Measurements from ENCODE around the gene GPHB5. TPM values are rescaled to one million over a fixed set of nuclear protein-coding genes. Genes with fewer than 3 reads are reported as not detected.

Gene GPHB5
- total and polyA plus RNA-seq, 4 donors, result not detected

DNA sequence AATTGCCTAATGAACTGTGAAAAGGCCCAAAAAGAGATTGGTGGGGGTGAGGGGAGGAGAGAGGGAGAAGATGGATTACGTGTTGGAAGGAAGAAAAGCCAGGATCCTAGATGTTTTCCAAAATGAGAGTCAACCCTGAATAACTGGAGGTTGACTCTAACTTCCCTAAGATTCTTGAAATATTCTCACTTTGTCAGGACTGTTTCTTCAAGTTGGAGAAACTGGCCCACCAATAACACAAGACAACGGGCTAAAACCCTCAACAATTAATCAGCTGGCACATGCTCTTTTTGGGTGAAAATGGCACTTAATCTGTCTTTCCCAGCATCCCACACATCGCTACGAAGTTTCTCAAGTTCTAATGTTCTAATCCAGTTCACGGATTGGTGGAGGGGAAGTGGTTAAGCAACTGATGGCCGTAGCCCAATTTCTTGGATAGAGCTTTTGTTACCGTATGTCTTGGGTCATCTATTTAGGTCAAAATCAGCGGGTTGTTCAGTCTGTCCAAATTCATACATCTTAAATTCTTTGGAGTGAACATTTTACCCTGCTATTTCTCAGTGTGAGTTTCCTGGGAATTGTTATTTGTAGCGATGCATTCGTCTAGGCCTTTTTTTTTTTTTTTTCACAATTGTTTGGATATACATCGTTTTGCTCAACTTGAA is 49.0 kb downstream of the GPHB5 start:
- Histone ChIP-seq H3K4me3 (ENCODE audit: low read depth in 1 of 3, low read length in 3 of 3) (no peak overlapping the region), H3K27me3 (ENCODE audit: control insufficient read depth in 4 of 4, insufficient read depth in 4 of 4, low read length in 3 of 4) (no peaks in the 10 kb centered on the region), H3K27ac (ENCODE audit: low read depth in 1 of 2, low read length in 2 of 2) (no peak overlapping the region), H3K4me1 (ENCODE audit: control insufficient read depth in 4 of 4, insufficient read depth in 4 of 4, low read length in 3 of 4) (no peaks in the 10 kb centered on the region), H3K9me3 (ENCODE audit: control insufficient read depth in 4 of 4, low read length in 3 of 4) (peaks cover 0 to 1% (median 0%) of the 10 kb centered on the region in 4 donors), H3K9ac (ENCODE audit: low read depth in 1 of 2, low read length in 2 of 2) (no peak overlapping the region), H3K36me3 (ENCODE audit: control insufficient read depth in 4 of 4, insufficient read depth in 3 of 4, low read depth in 1 of 4, low read length in 3 of 4) (no peaks in the 10 kb centered on the region)
- TF ChIP-seq, protein P1, sequence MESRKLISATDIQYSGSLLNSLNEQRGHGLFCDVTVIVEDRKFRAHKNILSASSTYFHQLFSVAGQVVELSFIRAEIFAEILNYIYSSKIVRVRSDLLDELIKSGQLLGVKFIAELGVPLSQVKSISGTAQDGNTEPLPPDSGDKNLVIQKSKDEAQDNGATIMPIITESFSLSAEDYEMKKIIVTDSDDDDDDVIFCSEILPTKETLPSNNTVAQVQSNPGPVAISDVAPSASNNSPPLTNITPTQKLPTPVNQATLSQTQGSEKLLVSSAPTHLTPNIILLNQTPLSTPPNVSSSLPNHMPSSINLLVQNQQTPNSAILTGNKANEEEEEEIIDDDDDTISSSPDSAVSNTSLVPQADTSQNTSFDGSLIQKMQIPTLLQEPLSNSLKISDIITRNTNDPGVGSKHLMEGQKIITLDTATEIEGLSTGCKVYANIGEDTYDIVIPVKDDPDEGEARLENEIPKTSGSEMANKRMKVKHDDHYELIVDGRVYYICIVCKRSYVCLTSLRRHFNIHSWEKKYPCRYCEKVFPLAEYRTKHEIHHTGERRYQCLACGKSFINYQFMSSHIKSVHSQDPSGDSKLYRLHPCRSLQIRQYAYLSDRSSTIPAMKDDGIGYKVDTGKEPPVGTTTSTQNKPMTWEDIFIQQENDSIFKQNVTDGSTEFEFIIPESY (IDR thresholded peaks at IDR 0.05), result no peak
- TF ChIP-seq, protein P2, sequence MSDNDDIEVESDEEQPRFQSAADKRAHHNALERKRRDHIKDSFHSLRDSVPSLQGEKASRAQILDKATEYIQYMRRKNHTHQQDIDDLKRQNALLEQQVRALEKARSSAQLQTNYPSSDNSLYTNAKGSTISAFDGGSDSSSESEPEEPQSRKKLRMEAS (IDR thresholded peaks at IDR 0.05), result no peak
- TF ChIP-seq RXRA (IDR thresholded peaks at IDR 0.05) (no peak), HNF4G (IDR thresholded peaks at IDR 0.05) (no peak), SP1 (IDR thresholded peaks at IDR 0.05) (no peak), TAF1 (conservative IDR thresholded peaks at IDR 0.05) (no peak), FOXA2 (IDR thresholded peaks at IDR 0.05) (no peak)
- TF ChIP-seq, protein P3, sequence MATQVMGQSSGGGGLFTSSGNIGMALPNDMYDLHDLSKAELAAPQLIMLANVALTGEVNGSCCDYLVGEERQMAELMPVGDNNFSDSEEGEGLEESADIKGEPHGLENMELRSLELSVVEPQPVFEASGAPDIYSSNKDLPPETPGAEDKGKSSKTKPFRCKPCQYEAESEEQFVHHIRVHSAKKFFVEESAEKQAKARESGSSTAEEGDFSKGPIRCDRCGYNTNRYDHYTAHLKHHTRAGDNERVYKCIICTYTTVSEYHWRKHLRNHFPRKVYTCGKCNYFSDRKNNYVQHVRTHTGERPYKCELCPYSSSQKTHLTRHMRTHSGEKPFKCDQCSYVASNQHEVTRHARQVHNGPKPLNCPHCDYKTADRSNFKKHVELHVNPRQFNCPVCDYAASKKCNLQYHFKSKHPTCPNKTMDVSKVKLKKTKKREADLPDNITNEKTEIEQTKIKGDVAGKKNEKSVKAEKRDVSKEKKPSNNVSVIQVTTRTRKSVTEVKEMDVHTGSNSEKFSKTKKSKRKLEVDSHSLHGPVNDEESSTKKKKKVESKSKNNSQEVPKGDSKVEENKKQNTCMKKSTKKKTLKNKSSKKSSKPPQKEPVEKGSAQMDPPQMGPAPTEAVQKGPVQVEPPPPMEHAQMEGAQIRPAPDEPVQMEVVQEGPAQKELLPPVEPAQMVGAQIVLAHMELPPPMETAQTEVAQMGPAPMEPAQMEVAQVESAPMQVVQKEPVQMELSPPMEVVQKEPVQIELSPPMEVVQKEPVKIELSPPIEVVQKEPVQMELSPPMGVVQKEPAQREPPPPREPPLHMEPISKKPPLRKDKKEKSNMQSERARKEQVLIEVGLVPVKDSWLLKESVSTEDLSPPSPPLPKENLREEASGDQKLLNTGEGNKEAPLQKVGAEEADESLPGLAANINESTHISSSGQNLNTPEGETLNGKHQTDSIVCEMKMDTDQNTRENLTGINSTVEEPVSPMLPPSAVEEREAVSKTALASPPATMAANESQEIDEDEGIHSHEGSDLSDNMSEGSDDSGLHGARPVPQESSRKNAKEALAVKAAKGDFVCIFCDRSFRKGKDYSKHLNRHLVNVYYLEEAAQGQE (IDR thresholded peaks at IDR 0.05), result no peak
- WGBS, result 83% methylated on average over 11 of the region's 11 CpGs
- no peak for DNase-seq (ENCODE audit: low spot score)

DNA sequence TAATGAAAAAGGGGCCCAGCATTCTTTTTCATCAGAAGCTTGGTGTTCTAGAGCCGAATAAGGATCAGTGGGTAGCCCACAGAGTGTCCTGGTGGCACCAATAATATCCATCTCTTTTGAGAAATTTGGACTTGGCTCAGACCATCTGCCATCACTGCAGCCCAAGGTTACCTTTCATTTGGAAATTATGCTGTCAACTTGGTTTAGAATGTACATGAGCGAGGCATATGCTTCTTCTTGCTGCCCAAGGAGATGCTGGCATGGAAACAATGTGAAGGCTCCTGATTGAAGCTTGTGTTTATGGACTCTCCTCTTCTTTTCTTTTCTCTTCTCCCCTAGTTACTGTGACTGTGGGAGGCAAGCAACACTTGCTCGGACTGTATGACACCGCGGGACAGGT is 50.0 kb downstream of the GPHB5 start:
- peaks cover 0 to 1% (median 0%) of the 10 kb centered on the region in 4 donors for H3K9me3 ChIP-seq (ENCODE audit: control insufficient read depth in 4 of 4, low read length in 3 of 4)
- WGBS, result 91% methylated on average over 5 of the region's 5 CpGs
- no peak overlapping the region for H3K9ac ChIP-seq (ENCODE audit: low read depth in 1 of 2, low read length in 2 of 2)
- no peak overlapping the region for H3K4me3 ChIP-seq (ENCODE audit: low read depth in 1 of 3, low read length in 3 of 3)
- H3K36me3 ChIP-seq (ENCODE audit: control insufficient read depth in 4 of 4, insufficient read depth in 3 of 4, low read depth in 1 of 4, low read length in 3 of 4), result no peaks in the 10 kb centered on the region
- H3K27ac ChIP-seq (ENCODE audit: low read depth in 1 of 2, low read length in 2 of 2), result no peak overlapping the region
- no peaks in the 10 kb centered on the region for H3K27me3 ChIP-seq (ENCODE audit: control insufficient read depth in 4 of 4, insufficient read depth in 4 of 4, low read length in 3 of 4)
- no peaks in the 10 kb centered on the region for H3K4me1 ChIP-seq (ENCODE audit: control insufficient read depth in 4 of 4, insufficient read depth in 4 of 4, low read length in 3 of 4)
- DNase-seq (ENCODE audit: low spot score), result no peak
- TF ChIP-seq, protein P3 (IDR thresholded peaks at IDR 0.05), result no peak
- no peak for TF ChIP-seq JUND (IDR thresholded peaks at IDR 0.05)
- no peak for TF ChIP-seq RAD21 (IDR thresholded peaks at IDR 0.05)
- no peak for TF ChIP-seq HNF4G (IDR thresholded peaks at IDR 0.05)
- no peak for TF ChIP-seq HNF4A (conservative IDR thresholded peaks at IDR 0.05)
- TF ChIP-seq GABPA (IDR thresholded peaks at IDR 0.05 in 1 of 2, conservative IDR thresholded peaks at IDR 0.05 in 1 of 2), result no peak
- TF ChIP-seq EGR1 (IDR thresholded peaks at IDR 0.05; ENCODE audit: low read depth in 2 of 2), result no peak
- no peak for TF ChIP-seq YY1 (IDR thresholded peaks at IDR 0.05)
- TF ChIP-seq, protein P4, sequence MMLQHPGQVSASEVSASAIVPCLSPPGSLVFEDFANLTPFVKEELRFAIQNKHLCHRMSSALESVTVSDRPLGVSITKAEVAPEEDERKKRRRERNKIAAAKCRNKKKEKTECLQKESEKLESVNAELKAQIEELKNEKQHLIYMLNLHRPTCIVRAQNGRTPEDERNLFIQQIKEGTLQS (IDR thresholded peaks at IDR 0.05), result no peak
- TF ChIP-seq RXRA (IDR thresholded peaks at IDR 0.05), result no peak
- no peak for TF ChIP-seq NR2F2 (IDR thresholded peaks at IDR 0.05)
- TF ChIP-seq FOXA1 (IDR thresholded peaks at IDR 0.05), result no peak
- TF ChIP-seq, protein P1 (IDR thresholded peaks at IDR 0.05), result no peak
- TF ChIP-seq SP1 (IDR thresholded peaks at IDR 0.05), result no peak
- no peak for TF ChIP-seq FOXA2 (IDR thresholded peaks at IDR 0.05)
- TF ChIP-seq, protein P5, sequence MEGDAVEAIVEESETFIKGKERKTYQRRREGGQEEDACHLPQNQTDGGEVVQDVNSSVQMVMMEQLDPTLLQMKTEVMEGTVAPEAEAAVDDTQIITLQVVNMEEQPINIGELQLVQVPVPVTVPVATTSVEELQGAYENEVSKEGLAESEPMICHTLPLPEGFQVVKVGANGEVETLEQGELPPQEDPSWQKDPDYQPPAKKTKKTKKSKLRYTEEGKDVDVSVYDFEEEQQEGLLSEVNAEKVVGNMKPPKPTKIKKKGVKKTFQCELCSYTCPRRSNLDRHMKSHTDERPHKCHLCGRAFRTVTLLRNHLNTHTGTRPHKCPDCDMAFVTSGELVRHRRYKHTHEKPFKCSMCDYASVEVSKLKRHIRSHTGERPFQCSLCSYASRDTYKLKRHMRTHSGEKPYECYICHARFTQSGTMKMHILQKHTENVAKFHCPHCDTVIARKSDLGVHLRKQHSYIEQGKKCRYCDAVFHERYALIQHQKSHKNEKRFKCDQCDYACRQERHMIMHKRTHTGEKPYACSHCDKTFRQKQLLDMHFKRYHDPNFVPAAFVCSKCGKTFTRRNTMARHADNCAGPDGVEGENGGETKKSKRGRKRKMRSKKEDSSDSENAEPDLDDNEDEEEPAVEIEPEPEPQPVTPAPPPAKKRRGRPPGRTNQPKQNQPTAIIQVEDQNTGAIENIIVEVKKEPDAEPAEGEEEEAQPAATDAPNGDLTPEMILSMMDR (IDR thresholded peaks at IDR 0.05; ENCODE audit: low read depth, low read length, missing input control), result no peak
- TF ChIP-seq TAF1 (conservative IDR thresholded peaks at IDR 0.05), result no peak
